Measurements from ENCODE around the gene PRMT7. TPM values are rescaled to one million over a fixed set of nuclear protein-coding genes. Genes with fewer than 3 reads are reported as not detected.

PRMT7 gene
- total RNA-seq, 2 experiments from 2014 or later = 60.9 to 73.9 TPM

DNA sequence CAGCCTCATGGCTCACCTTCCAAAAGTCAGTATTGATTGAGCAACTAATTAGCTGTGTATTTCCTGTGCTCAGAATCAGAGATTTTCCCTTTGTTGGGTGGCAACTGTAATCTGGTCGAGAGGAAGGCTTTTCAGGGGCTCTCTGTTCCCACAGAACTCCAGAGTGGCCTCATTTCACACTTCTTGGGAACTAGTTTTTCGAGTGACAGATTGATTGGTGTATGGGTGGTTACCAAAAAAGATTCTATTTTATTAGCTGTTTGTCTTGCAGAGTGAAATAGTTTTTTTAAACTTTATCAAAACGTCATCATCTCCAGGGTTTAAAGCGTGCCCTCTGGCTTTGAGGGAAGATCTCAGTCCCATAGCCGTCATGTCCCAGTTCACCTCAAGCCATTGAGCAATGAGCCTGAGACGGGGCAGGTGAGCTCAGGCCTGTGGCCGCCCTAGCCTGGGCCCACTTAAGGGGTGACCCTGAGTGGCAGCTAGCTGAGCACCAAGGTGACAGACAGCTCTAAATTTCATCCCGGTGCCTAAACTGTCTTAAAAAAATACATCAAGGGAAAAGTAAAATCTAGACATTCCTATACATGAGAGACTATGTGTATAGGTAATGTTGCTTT, 84.5 kb downstream of the PRMT7 start:
- H3K9me3 Mint-ChIP-seq (ENCODE audit: low read depth) = no peaks in the 10 kb centered on the region
- H3K4me1 Mint-ChIP-seq = peaks cover 14% of the 10 kb centered on the region
- no peaks in the 10 kb centered on the region for H3K36me3 Mint-ChIP-seq
- peaks cover 26% of the 10 kb centered on the region for H3K27me3 Mint-ChIP-seq
- no peak overlapping the region for H3K27ac Mint-ChIP-seq
- DNase-seq (no peak), ATAC-seq (no peak)
- H3K4me3 Mint-ChIP-seq = no peak overlapping the region
- CTCF ChIA-PET = interaction anchor here (0.7 to 9.4 kb wide), 15 partner anchors 11 to 1474 kb away, joined by 3 to 45 read pairs (median 3); no protein-coding TSS in a partner anchor

DNA sequence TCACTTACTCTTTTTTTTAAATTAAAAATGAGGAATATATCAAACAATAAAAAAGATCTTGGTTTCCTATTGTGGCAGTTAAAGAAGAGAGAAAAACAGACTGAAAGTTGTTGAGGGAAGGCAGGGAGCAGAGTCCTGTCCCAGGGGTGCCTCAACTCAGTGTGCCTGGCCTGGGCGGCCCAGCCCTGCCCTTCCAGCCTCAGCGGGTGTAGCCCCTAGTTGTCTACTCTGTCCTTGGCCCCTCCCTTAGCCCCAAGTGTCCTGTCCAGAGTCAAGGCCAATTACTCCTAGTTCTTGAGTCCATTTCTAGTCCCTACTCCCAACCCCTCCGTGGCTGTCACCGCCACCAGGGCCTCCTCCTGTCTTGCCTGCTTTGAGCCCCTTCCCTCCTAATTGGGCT, 85.0 kb downstream of the PRMT7 start:
- Mint-ChIP-seq H3K9me3 (ENCODE audit: low read depth) (no peaks in the 10 kb centered on the region), H3K36me3 (no peaks in the 10 kb centered on the region), H3K4me1 (peaks cover 20% of the 10 kb centered on the region), H3K27me3 (peaks cover 22% of the 10 kb centered on the region), H3K27ac (no peak overlapping the region), H3K4me3 (no peak overlapping the region)
- CTCF ChIA-PET = interaction anchor here (0.9 to 9.4 kb wide), 19 partner anchors 11 to 134 kb away, joined by 3 to 45 read pairs (median 5); no protein-coding TSS in a partner anchor
- DNase-seq (no peak), ATAC-seq (no peak)

DNA sequence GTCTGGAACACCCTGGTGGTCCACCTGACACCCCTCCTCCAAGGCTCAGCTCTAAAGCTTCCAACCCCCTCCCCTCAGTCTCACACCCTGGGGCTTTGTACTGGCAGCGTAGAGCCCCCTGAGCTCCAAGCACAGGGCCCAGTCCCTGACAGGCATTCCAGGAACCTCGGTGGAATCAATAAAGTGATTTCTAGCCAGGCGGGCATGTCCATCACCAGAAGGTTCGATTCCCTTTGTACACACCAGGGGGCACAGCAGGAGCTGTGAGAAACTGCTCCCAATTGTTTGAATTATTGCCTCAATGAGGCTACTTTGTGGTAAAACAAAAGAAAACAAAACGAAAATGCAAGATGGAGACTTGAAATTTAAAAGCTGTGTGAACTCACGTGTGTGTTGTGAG, 85.7 kb downstream of the PRMT7 start:
- DNase-seq = peak; percentile 65
- peaks cover 25% of the 10 kb centered on the region for H3K4me1 Mint-ChIP-seq
- peaks cover 22% of the 10 kb centered on the region for H3K27me3 Mint-ChIP-seq
- H3K9me3 Mint-ChIP-seq (ENCODE audit: low read depth) = no peaks in the 10 kb centered on the region
- H3K27ac Mint-ChIP-seq = peak overlapping the region; percentile 56
- peak; percentile 70 for ATAC-seq
- H3K36me3 Mint-ChIP-seq = no peaks in the 10 kb centered on the region
- CTCF ChIA-PET = interaction anchor here (0.7 to 9.4 kb wide), 24 partner anchors 10 to 132 kb away, joined by 3 to 45 read pairs (median 5); partner anchors contain the start of genes SLC7A6 and SMPD3
- no peak overlapping the region for H3K4me3 Mint-ChIP-seq

DNA sequence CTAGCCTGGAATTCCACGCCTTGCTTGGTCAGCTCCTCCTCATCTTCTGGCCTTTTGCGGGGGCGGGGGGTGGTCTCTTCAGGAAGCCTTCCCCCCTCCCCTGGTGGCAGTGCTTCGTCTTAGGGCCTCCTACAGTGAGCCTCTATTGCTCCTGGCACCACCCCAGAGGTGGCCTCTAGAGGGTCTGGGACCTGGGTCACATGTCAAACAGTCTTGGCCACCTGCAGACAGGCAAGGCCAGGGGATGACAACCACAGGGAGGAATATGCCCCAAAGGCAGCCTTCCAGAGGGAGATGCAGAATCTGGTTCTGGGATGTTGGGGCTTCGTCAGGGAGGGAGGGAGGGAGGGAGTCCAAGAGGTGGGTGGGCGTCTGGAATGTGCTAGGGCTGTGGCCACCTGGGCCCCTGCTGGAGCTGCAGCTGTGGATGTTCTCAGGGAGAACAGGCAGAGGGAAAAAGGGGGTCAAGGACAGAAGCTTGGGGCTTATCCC, 86.9 kb downstream of the PRMT7 start:
- no peak for ATAC-seq
- Mint-ChIP-seq H3K4me3 (no peak overlapping the region), H3K9me3 (ENCODE audit: low read depth) (no peaks in the 10 kb centered on the region), H3K36me3 (no peaks in the 10 kb centered on the region), H3K27me3 (peaks cover 28% of the 10 kb centered on the region), H3K27ac (peak overlapping the region; percentile 16), H3K4me1 (peaks cover 34% of the 10 kb centered on the region)
- no peak for DNase-seq
- CTCF ChIA-PET = interaction anchor here (1.6 to 9.4 kb wide), 6 partner anchors 9 to 121 kb away, joined by 4 to 45 read pairs (median 11); no protein-coding TSS in a partner anchor

DNA sequence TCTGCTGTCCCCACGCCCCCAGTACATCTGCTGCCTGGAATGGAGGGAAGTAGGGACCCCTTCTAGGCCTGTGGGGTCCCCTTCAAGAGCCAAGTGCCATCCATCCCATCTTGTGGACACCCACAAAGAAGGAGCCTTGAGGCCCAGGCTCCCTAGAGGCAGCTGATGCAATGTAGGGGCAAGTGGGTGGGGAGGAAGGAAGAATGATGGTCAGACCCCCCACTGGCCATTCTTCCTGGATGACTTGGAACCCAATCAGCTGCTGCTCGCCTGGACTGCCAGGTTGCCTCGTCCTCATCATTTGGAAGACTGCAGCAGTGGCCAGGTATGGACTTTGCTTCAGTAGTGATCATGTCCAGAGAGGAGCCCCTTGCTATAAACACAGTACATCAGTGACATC, 88.6 kb downstream of the PRMT7 start:
- no peak overlapping the region for H3K27ac Mint-ChIP-seq
- CTCF ChIA-PET = interaction anchor here (1.3 to 9.4 kb wide), 4 partner anchors 18 to 111 kb away, joined by 3 to 45 read pairs (median 8); no protein-coding TSS in a partner anchor
- peaks cover 34% of the 10 kb centered on the region for H3K4me1 Mint-ChIP-seq
- H3K36me3 Mint-ChIP-seq = no peaks in the 10 kb centered on the region
- H3K9me3 Mint-ChIP-seq (ENCODE audit: low read depth) = no peaks in the 10 kb centered on the region
- no peak for ATAC-seq
- no peak for DNase-seq
- H3K4me3 Mint-ChIP-seq = no peak overlapping the region
- H3K27me3 Mint-ChIP-seq = peaks cover 17% of the 10 kb centered on the region

DNA sequence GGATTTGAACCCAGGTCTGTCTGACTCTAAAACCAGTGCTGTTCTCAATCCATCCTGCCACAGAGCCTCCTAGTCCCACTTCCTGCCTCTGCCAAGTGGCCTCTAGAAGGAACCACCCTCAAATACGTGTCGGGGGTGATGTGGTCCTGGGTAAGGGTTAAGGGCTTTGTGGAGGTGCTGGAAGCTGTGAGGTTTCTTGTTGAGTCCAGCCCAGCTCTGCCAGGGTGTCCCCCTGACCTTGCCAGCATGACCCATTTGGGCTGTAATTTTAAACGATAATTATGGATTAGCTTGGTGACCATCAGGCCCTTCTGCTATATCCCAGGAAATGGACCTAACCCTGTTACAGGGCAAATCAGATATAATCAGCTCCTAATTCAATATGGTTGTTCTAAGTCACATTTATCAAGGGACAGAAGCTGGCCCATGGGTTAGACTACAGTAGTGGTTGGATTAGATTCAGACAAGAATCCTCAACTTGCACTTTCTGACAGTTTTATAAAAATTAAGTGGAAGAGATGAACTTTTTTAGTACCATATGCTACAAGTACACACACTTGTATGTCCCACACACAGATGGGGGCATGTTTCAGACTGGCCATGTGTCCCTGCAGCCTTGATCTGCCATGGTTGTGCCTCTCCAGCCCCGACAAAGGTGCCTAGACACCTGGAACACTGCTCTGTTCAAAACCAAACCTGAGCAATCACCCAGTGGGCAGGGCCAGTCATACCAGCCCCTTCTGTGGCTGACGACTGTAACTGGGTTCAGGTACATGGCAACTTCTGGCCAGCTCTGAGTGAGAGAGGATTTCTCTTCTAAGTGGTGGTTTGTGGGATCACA, 89.5 kb downstream of the PRMT7 start:
- H3K27me3 Mint-ChIP-seq = peaks cover 19% of the 10 kb centered on the region
- no peaks in the 10 kb centered on the region for H3K36me3 Mint-ChIP-seq
- peaks cover 34% of the 10 kb centered on the region for H3K4me1 Mint-ChIP-seq
- ATAC-seq (peak; percentile 45), DNase-seq (peak; percentile 55)
- no peak overlapping the region for H3K27ac Mint-ChIP-seq
- no peak overlapping the region for H3K4me3 Mint-ChIP-seq
- H3K9me3 Mint-ChIP-seq (ENCODE audit: low read depth) = no peaks in the 10 kb centered on the region
- CTCF ChIA-PET = interaction anchor here (0.8 to 9.4 kb wide), 5 partner anchors 17 to 120 kb away, joined by 3 to 45 read pairs (median 4); no protein-coding TSS in a partner anchor

DNA sequence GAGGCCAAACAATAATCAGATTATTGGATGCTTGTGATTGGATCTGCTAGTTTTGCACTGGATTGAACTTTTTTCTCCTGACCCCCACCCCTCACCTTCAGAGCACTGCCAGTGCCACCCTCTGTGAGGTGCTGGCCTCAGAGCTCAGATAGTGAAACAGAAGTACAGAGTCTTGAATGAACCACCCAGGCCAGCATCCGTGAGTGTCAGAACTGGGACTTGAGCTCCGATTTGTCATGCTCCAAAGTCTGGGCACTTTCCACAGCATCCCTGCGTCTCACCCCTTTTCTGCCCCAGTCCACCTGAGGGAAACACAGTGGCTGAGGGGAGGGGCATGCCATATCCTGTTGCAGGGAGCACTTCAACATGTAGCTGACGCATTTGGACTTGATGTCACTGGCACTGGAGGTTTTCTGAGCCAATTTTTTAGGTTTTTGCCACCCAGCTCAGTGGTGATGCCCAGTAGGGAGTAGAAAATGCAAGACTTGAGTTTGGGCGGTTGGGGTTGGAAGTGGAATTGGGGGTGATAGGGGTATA, 90.2 kb downstream of the PRMT7 start:
- DNase-seq (no peak), ATAC-seq (no peak)
- no peak overlapping the region for H3K27ac Mint-ChIP-seq
- CTCF ChIA-PET = interaction anchor here (1.7 to 9.4 kb wide), 3 partner anchors 16 to 120 kb away, joined by 4 to 45 read pairs (median 12); no protein-coding TSS in a partner anchor
- no peaks in the 10 kb centered on the region for H3K9me3 Mint-ChIP-seq (ENCODE audit: low read depth)
- peaks cover 19% of the 10 kb centered on the region for H3K27me3 Mint-ChIP-seq
- no peaks in the 10 kb centered on the region for H3K36me3 Mint-ChIP-seq
- H3K4me3 Mint-ChIP-seq = no peak overlapping the region
- H3K4me1 Mint-ChIP-seq = peaks cover 34% of the 10 kb centered on the region

DNA sequence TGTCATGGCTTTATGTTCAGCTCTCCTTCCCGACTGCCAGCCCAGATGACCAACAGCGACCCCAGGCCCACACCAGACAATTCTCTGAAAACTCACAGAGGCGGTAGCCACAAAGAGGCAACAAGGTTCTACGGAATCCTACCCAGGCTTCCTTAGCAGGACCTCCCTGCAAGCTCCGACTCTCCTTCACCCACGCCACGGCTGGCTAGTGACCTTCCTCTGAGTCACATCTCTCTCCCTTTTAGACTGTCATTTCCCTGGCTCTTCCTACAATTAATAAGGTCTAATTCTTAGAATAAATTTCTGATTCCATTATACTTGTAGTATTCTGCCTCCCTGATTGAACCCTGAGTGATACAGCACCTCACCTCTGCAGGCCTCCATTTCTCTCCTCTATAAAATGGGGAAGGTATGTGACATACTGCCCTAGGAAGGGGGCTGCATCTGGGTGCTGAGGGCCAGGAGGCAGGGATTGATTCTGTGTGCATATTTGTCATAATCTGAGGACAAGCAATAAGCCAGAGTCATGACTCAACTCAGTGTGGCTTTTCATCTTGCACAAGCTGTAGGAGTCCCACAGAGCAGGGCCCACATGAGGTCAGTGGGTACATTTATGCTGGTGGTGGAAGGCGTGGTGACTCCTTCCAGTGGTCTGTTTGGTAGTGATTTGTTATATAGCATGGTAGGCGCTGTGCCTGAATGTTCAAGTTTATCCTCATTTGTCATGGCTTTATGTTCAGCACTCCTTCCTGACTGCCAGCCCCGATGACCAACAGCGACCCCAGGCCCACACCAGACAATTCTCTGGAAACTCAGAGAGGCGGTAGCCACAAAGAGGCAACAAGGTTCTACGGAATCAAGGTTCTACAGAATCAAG, 91.3 kb downstream of the PRMT7 start:
- no peak overlapping the region for H3K27ac Mint-ChIP-seq
- DNase-seq (no peak), ATAC-seq (peak; percentile 44)
- H3K27me3 Mint-ChIP-seq = peaks cover 21% of the 10 kb centered on the region
- CTCF ChIA-PET = interaction anchor here (9.4 kb wide), 1 partner anchor 15 kb away, joined by 45 read pairs; no protein-coding TSS in a partner anchor
- no peaks in the 10 kb centered on the region for H3K9me3 Mint-ChIP-seq (ENCODE audit: low read depth)
- H3K4me3 Mint-ChIP-seq = no peak overlapping the region
- H3K36me3 Mint-ChIP-seq = no peaks in the 10 kb centered on the region
- H3K4me1 Mint-ChIP-seq = peaks cover 25% of the 10 kb centered on the region

DNA sequence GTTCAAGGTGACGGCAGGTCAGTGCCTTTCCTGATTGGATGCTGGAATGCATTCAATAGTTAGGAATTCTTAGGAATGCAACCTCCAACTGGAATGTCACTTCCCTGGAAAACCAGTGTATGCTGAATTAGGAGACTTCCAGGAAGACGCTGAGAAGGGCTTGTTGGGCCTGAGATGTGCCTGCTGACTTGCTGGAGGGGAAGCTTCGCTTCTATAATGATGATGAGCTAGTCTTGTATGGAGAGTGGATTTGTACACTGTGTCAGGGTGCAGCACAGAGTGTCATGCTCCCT, 91.9 kb downstream of the PRMT7 start:
- H3K4me3 Mint-ChIP-seq = no peak overlapping the region
- peaks cover 19% of the 10 kb centered on the region for H3K27me3 Mint-ChIP-seq
- no peaks in the 10 kb centered on the region for H3K9me3 Mint-ChIP-seq (ENCODE audit: low read depth)
- no peaks in the 10 kb centered on the region for H3K36me3 Mint-ChIP-seq
- CTCF ChIA-PET = interaction anchor here (9.4 kb wide), 1 partner anchor 14 kb away, joined by 45 read pairs; no protein-coding TSS in a partner anchor
- H3K27ac Mint-ChIP-seq = no peak overlapping the region
- ATAC-seq (no peak), DNase-seq (no peak)
- H3K4me1 Mint-ChIP-seq = peaks cover 25% of the 10 kb centered on the region

DNA sequence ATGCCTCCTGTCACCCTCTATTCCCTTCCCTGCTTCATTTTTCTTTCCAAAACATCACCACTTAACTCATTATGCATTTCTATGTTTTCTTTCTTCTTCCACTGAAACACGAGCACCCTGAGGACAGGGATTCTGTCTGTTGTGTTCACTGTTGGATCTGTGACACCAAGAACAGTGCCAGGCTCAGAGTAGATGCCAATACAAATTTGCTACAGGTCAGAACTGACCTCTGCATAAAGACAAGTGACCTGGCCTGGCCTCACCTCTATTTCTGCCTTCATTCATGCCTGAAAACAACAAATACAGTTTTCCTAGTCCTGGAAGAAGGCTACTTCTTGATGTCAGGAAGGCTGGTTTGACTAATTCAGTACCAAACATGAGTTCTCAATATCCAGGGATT, 92.4 kb downstream of the PRMT7 start:
- H3K27me3 Mint-ChIP-seq = peaks cover 19% of the 10 kb centered on the region
- no peaks in the 10 kb centered on the region for H3K9me3 Mint-ChIP-seq (ENCODE audit: low read depth)
- CTCF ChIA-PET = no interaction called here
- no peak overlapping the region for H3K4me3 Mint-ChIP-seq
- ATAC-seq (no peak), DNase-seq (no peak)
- H3K27ac Mint-ChIP-seq = no peak overlapping the region
- H3K4me1 Mint-ChIP-seq = peaks cover 25% of the 10 kb centered on the region
- H3K36me3 Mint-ChIP-seq = no peaks in the 10 kb centered on the region

DNA sequence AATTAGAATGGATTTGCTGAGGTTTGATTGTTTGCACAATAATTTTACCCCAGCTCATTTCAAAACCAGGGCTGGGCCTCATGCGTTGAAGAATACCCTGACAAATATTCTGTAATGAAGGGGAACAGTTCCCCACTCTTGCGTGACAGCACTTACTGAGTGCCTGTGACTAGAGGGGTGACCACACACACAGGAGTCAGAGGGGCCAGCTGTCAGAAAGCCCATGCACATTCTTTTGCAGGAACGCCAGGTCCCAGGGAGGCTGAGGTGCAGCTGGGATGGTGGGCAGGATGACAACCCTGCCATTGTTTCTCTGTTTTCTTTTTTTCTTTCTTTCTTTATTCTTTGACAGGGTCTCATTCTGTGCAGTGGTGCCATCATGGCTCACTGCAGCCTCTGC, 92.9 kb downstream of the PRMT7 start:
- CTCF ChIA-PET = no interaction called here
- H3K9me3 Mint-ChIP-seq (ENCODE audit: low read depth) = no peaks in the 10 kb centered on the region
- no peaks in the 10 kb centered on the region for H3K36me3 Mint-ChIP-seq
- peaks cover 25% of the 10 kb centered on the region for H3K4me1 Mint-ChIP-seq
- no peak for DNase-seq
- no peak for ATAC-seq
- peaks cover 22% of the 10 kb centered on the region for H3K27me3 Mint-ChIP-seq
- H3K27ac Mint-ChIP-seq = no peak overlapping the region
- H3K4me3 Mint-ChIP-seq = no peak overlapping the region

DNA sequence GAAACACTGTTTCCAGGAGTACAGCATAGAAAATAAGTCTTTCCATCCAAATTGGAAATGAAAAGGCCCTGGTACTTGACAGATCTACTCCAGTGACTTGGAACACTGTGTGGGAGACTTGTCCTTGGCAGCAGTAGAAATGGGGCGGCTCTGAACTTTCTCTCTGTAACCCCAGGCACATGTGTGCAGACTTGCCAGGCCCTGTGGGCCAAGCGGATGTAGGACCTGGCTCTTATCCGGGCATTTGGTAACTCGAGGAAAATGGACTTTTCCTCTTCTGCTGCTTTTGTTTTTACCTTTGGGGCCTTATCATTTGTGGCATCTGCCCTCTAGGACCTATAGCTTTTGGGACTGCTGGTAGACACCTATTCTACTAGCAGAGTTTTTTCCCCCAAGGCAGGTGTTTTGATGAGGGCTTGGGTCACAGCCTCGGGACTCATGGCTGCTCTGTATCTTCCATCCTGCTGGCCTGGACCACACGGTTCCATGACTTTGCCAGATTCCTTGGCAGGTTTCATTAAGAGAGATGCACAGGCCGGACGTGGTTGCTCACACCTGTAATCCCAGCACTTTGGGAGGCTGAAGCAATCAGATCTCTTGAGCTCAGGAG, 94.0 kb downstream of the PRMT7 start:
- ATAC-seq (no peak), DNase-seq (no peak)
- Mint-ChIP-seq H3K4me1 (peaks cover 24% of the 10 kb centered on the region), H3K27me3 (peaks cover 30% of the 10 kb centered on the region), H3K36me3 (no peaks in the 10 kb centered on the region), H3K27ac (no peak overlapping the region), H3K4me3 (no peak overlapping the region), H3K9me3 (ENCODE audit: low read depth) (no peaks in the 10 kb centered on the region)
- CTCF ChIA-PET = interaction anchor here (0.6 to 3.7 kb wide), 2 partner anchors 8 to 96 kb away, joined by 3 to 16 read pairs; no protein-coding TSS in a partner anchor

All from activated CD8-positive, alpha-beta memory T cell treated with anti-CD3 and anti-CD28 coated beads, Interleukin-2, amount 10 ng/mL, durations not matched to agents 7 days and 5 days (primary cell).